HepG2 (cell line): ENCODE results near the gene SIKE1. TPM values are rescaled to one million over a fixed set of nuclear protein-coding genes. Genes with fewer than 3 reads are reported as not detected.

ENCODE experiments used
- CBFB ChIP-seq: sonication (generic); formaldehyde crosslinking; IDR thresholded peaks from 2 replicates; pipeline ENCODE4 v1.4.0; 2020; ENCODE audit warnings: missing genetic modification reagents
- CENPT ChIP-seq: sonication (generic); formaldehyde crosslinking; IDR thresholded peaks from 2 replicates; pipeline ENCODE4 v1.8.0; 2022; ENCODE audit warnings: low read depth, mild to moderate bottlenecking, moderate library complexity, missing genetic modification reagents
- TSC22D2 ChIP-seq: sonication (generic); formaldehyde crosslinking; IDR thresholded peaks from 2 replicates; pipeline ENCODE4 v1.5.1; 2020; ENCODE audit warnings: missing genetic modification reagents, mild to moderate bottlenecking, borderline replicate concordance
- ZMYM4 ChIP-seq: sonication (generic); formaldehyde crosslinking; IDR thresholded peaks from 2 replicates; pipeline ENCODE4 v1.8.1; 2023; ENCODE audit warnings: mild to moderate bottlenecking, missing genetic modification reagents
- ZNF350 ChIP-seq: sonication (generic); formaldehyde crosslinking; IDR thresholded peaks from 2 replicates; pipeline ENCODE4 v1.4.0; 2020; ENCODE audit warnings: mild to moderate bottlenecking, low read depth, missing genetic modification reagents, borderline replicate concordance
- ZNF367 ChIP-seq: sonication (generic); formaldehyde crosslinking; IDR thresholded peaks from 2 replicates; pipeline ENCODE4 v1.4.0; 2020; ENCODE audit warnings: missing genetic modification reagents, borderline replicate concordance
- ZNF644 ChIP-seq: IDR thresholded peaks from 2 replicates; pipeline ENCODE4 v1.6.1; 2016; ENCODE audit warnings: low read depth
- polyA plus RNA-seq, 8 experiments: library from polyadenylated mRNA; depleted of rRNA in 3 of 8; stranded (reverse) in 7 of 8; unstranded in 1 of 8; fragments of >200 nt; fragmentation: Illumina TruSeq in 4 of 8; extraction: Trizol in 4 of 8; gene quantifications; 2 replicates each; pipeline versions ENCODE4 v1.2.1 to v1.2.3, GENCODE V29; 2011 to 2016; ENCODE audit warnings: low read depth in 4 of 8, missing spikeins in 1 of 8, mixed read lengths in 1 of 8; ENCODE audit not compliant: insufficient read depth in 1 of 8
- total RNA-seq, 5 experiments: library from RNA; depleted of rRNA; stranded (reverse); fragments of >200 nt; fragmentation: Illumina TruSeq; extraction: Trizol; gene quantifications; 2 replicates each; pipeline ENCODE4 v1.2.3, GENCODE V29; 2016; ENCODE audit warnings: low read depth in 1 of 5
- TF ChIP-seq, protein P1 (sequence below): sonication (generic); formaldehyde crosslinking; IDR thresholded peaks from 2 replicates; pipeline ENCODE4 v1.5.1; 2020; ENCODE audit warnings: missing genetic modification reagents, mild to moderate bottlenecking, borderline replicate concordance
- TF ChIP-seq, protein P2 (sequence below): sonication (generic); formaldehyde crosslinking; IDR thresholded peaks from 2 replicates; pipeline ENCODE4; 2020; ENCODE audit warnings: missing genetic modification reagents, mild to moderate bottlenecking, borderline replicate concordance
- TF ChIP-seq, protein P3 (sequence below): sonication (generic); formaldehyde crosslinking; IDR thresholded peaks from 2 replicates; pipeline ENCODE4 v1.4.0; 2020; ENCODE audit warnings: missing genetic modification reagents, borderline replicate concordance
- TF ChIP-seq, protein P4 (sequence below): sonication (generic); formaldehyde crosslinking; IDR thresholded peaks from 2 replicates; pipeline ENCODE4 v1.4.0; 2020; ENCODE audit warnings: missing genetic modification reagents

SIKE1 gene
- total and polyA plus RNA-seq, 2 of the 13 experiments (the other 11 are each of a cell fraction or from before 2014, with no cell fraction given): 36.5 to 58.4 TPM

DNA sequence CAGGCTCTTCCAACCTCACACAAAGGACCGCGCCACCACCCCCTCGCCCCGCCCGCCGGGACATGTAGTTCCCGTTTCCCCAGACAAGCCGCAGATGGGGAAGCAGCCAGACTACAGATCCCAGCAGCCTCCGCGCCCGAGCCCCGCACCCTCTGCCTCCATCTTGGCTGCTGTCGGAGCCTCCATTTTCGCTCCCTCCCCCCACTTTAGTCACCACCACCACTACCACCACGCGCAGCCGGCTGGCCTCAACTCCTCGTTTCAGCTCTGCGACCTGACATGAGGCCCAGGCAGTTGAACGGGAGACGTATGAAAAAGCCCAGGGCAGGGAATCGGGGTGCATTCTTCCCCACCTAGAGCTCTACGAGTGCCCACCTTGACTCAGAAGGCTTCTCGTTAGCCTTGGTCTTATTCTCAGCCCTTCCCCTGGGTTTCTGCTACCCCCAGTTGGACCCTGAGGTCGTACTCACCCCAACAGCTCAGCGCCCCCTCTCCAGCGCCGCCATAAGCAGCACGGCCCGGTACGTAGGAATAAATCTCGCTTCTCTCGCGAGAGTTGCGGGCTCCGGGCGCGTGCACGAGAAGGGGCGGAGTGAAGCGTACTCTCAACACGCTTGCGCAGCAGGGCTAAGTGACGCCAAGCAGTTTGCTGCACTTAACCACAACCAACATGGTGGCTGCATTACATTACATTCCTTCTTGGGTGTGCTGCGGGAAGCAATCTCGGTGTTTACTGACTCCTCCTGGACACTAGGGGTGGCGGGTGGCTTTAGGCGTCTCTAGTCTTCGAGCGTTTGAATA is 22.8 kb downstream of the SIKE1 start, which contains the start of gene CSDE1 (continued):
- TF ChIP-seq, protein P1, sequence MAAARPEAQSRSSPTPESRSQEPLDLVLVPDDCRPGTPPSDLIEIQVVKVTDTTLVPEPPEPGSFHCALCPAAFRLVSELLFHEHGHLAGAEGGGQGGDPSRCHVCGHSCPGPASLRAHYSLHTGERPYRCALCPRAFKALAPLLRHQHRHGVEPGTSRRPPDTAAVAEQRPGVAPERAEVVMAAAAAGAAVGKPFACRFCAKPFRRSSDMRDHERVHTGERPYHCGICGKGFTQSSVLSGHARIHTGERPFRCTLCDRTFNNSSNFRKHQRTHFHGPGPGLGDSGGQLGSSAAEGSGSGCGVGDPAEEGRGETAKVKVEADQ (CRISPR knock-in tag): peak; percentile 33; the same call in 1 of the 2 replicates
- TF ChIP-seq ZNF367 (no peak), ZNF644 (CRISPR knock-in tag) (peak; percentile 91), TSC22D2 (CRISPR knock-in tag) (no peak), ZMYM4 (CRISPR knock-in tag) (peak; percentile 89), CBFB (peak; percentile 94), CENPT (no peak), ZNF350 (CRISPR knock-in tag) (peak; percentile 89; the same call in 1 of the 2 replicates)
- TF ChIP-seq, protein P2, sequence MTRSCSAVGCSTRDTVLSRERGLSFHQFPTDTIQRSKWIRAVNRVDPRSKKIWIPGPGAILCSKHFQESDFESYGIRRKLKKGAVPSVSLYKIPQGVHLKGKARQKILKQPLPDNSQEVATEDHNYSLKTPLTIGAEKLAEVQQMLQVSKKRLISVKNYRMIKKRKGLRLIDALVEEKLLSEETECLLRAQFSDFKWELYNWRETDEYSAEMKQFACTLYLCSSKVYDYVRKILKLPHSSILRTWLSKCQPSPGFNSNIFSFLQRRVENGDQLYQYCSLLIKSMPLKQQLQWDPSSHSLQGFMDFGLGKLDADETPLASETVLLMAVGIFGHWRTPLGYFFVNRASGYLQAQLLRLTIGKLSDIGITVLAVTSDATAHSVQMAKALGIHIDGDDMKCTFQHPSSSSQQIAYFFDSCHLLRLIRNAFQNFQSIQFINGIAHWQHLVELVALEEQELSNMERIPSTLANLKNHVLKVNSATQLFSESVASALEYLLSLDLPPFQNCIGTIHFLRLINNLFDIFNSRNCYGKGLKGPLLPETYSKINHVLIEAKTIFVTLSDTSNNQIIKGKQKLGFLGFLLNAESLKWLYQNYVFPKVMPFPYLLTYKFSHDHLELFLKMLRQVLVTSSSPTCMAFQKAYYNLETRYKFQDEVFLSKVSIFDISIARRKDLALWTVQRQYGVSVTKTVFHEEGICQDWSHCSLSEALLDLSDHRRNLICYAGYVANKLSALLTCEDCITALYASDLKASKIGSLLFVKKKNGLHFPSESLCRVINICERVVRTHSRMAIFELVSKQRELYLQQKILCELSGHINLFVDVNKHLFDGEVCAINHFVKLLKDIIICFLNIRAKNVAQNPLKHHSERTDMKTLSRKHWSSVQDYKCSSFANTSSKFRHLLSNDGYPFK (CRISPR knock-in tag): peak; percentile 95
- TF ChIP-seq, protein P3, sequence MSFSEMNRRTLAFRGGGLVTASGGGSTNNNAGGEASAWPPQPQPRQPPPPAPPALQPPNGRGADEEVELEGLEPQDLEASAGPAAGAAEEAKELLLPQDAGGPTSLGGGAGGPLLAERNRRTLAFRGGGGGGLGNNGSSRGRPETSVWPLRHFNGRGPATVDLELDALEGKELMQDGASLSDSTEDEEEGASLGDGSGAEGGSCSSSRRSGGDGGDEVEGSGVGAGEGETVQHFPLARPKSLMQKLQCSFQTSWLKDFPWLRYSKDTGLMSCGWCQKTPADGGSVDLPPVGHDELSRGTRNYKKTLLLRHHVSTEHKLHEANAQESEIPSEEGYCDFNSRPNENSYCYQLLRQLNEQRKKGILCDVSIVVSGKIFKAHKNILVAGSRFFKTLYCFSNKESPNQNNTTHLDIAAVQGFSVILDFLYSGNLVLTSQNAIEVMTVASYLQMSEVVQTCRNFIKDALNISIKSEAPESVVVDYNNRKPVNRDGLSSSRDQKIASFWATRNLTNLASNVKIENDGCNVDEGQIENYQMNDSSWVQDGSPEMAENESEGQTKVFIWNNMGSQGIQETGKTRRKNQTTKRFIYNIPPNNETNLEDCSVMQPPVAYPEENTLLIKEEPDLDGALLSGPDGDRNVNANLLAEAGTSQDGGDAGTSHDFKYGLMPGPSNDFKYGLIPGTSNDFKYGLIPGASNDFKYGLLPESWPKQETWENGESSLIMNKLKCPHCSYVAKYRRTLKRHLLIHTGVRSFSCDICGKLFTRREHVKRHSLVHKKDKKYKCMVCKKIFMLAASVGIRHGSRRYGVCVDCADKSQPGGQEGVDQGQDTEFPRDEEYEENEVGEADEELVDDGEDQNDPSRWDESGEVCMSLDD (CRISPR knock-in tag): peak; percentile 4
- TF ChIP-seq, protein P4, sequence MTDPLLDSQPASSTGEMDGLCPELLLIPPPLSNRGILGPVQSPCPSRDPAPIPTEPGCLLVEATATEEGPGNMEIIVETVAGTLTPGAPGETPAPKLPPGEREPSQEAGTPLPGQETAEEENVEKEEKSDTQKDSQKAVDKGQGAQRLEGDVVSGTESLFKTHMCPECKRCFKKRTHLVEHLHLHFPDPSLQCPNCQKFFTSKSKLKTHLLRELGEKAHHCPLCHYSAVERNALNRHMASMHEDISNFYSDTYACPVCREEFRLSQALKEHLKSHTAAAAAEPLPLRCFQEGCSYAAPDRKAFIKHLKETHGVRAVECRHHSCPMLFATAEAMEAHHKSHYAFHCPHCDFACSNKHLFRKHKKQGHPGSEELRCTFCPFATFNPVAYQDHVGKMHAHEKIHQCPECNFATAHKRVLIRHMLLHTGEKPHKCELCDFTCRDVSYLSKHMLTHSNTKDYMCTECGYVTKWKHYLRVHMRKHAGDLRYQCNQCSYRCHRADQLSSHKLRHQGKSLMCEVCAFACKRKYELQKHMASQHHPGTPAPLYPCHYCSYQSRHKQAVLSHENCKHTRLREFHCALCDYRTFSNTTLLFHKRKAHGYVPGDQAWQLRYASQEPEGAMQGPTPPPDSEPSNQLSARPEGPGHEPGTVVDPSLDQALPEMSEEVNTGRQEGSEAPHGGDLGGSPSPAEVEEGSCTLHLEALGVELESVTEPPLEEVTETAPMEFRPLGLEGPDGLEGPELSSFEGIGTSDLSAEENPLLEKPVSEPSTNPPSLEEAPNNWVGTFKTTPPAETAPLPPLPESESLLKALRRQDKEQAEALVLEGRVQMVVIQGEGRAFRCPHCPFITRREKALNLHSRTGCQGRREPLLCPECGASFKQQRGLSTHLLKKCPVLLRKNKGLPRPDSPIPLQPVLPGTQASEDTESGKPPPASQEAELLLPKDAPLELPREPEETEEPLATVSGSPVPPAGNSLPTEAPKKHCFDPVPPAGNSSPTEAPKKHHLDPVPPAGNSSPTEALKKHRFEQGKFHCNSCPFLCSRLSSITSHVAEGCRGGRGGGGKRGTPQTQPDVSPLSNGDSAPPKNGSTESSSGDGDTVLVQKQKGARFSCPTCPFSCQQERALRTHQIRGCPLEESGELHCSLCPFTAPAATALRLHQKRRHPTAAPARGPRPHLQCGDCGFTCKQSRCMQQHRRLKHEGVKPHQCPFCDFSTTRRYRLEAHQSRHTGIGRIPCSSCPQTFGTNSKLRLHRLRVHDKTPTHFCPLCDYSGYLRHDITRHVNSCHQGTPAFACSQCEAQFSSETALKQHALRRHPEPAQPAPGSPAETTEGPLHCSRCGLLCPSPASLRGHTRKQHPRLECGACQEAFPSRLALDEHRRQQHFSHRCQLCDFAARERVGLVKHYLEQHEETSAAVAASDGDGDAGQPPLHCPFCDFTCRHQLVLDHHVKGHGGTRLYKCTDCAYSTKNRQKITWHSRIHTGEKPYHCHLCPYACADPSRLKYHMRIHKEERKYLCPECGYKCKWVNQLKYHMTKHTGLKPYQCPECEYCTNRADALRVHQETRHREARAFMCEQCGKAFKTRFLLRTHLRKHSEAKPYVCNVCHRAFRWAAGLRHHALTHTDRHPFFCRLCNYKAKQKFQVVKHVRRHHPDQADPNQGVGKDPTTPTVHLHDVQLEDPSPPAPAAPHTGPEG (CRISPR knock-in tag): no peak
